C4-2B (cell line): ENCODE results near the gene GNAS-AS1.

ENCODE experiments used
- CTCF ChIP-seq: fragments of 450-650 bp; conservative IDR thresholded peaks from 2 replicates; pipeline ENCODE4 v1.5.1; 2017; ENCODE audit warnings: mild to moderate bottlenecking
- ZFX ChIP-seq: fragments of 450-650 bp; IDR thresholded peaks from 2 replicates; pipeline ENCODE4 v1.6.1; 2017

- TF ChIP-seq CTCF (no peak), ZFX (no peak)
Observed at GRCh38 chr20:58891086-58891717, 40.5 kb upstream of the GNAS-AS1 start.
